Right atrium auricular region (tissue), 2 donors: ENCODE results near the gene DAG1. TPM values are rescaled to one million over a fixed set of nuclear protein-coding genes. Genes with fewer than 3 reads are reported as not detected.

ENCODE experiments used
- DNase-seq: peaks from one replicate; pipeline ENCODE4 v3.0.0-alpha.2; 2019; ENCODE audit warnings: low spot score
- H3K27ac ChIP-seq, 2 donors: fragments of 200-600 bp; sonication (generic); 1 replicate in 1 of 2; 2 replicates in 1 of 2; pipeline ENCODE4 v1.5.1; 2016 to 2019
- H3K27me3 ChIP-seq, 2 donors: fragments of 200-600 bp; sonication (generic); one replicate each; pipeline versions ENCODE4 v1.5.1 to v1.6.0; 2017 to 2019
- H3K36me3 ChIP-seq: fragments of 200-600 bp; sonication (generic); one replicate; pipeline ENCODE4 v1.5.1; 2016
- H3K4me1 ChIP-seq, 2 donors: fragments of 200-600 bp; sonication (generic); one replicate each; pipeline versions ENCODE4 v1.5.1 to v1.6.0; 2017 to 2019
- H3K4me3 ChIP-seq, 2 donors: fragments of 200-600 bp; sonication (generic); 1 replicate in 1 of 2; 2 replicates in 1 of 2; pipeline ENCODE4 v1.5.1; 2017 to 2019; ENCODE audit warnings: mild to moderate bottlenecking in 1 of 2, moderate library complexity in 1 of 2
- H3K9me3 ChIP-seq, 2 donors: fragments of 200-600 bp; sonication (generic); one replicate each; pipeline ENCODE4 v1.5.1; 2019
- total RNA-seq, 2 donors: library from RNA; depleted of rRNA; stranded (reverse); fragments of >200 nt; gene quantifications; one replicate each; pipeline ENCODE4 v1.1.0, GENCODE V29; 2016
- TF ChIP-seq, protein P1 (sequence below), 2 donors: fragments of 200-600 bp; sonication (generic); IDR thresholded peaks; one replicate each; pipeline ENCODE4 v1.5.1; 2019; ENCODE audit warnings: antibody characterized with exemption in 2 of 2

DAG1 gene
- total RNA-seq, 2 donors from 2014 or later, result 115 to 174 TPM

DNA sequence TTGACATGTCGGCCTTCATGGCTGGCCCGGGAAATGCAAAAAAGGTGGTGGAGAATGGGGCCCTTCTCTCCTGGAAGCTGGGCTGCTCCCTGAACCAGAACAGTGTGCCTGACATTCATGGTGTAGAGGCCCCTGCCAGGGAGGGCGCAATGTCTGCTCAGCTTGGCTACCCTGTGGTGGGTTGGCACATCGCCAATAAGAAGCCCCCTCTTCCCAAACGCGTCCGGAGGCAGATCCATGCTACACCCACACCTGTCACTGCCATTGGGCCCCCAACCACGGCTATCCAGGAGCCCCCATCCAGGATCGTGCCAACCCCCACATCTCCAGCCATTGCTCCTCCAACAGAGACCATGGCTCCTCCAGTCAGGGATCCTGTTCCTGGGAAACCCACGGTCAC, 61.2 kb downstream of the DAG1 start:
- no peak overlapping the region for H3K4me3 ChIP-seq
- H3K4me1 ChIP-seq, result peaks cover 0 to 16% of the 10 kb centered on the region in 2 donors
- DNase-seq, result no peak
- no peak overlapping the region for H3K27ac ChIP-seq
- H3K9me3 ChIP-seq, result no peaks in the 10 kb centered on the region
- peaks cover 45% of the 10 kb centered on the region for H3K36me3 ChIP-seq
- TF ChIP-seq, protein P1, sequence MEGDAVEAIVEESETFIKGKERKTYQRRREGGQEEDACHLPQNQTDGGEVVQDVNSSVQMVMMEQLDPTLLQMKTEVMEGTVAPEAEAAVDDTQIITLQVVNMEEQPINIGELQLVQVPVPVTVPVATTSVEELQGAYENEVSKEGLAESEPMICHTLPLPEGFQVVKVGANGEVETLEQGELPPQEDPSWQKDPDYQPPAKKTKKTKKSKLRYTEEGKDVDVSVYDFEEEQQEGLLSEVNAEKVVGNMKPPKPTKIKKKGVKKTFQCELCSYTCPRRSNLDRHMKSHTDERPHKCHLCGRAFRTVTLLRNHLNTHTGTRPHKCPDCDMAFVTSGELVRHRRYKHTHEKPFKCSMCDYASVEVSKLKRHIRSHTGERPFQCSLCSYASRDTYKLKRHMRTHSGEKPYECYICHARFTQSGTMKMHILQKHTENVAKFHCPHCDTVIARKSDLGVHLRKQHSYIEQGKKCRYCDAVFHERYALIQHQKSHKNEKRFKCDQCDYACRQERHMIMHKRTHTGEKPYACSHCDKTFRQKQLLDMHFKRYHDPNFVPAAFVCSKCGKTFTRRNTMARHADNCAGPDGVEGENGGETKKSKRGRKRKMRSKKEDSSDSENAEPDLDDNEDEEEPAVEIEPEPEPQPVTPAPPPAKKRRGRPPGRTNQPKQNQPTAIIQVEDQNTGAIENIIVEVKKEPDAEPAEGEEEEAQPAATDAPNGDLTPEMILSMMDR (IDR thresholded peaks at IDR 0.05), result no peak
- H3K27me3 ChIP-seq, result no peaks in the 10 kb centered on the region

DNA sequence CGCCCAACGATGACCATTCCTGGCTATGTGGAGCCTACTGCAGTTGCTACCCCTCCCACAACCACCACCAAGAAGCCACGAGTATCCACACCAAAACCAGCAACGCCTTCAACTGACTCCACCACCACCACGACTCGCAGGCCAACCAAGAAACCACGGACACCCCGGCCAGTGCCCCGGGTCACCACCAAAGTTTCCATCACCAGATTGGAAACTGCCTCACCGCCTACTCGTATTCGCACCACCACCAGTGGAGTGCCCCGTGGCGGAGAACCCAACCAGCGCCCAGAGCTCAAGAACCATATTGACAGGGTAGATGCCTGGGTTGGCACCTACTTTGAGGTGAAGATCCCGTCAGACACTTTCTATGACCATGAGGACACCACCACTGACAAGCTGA, 61.6 kb downstream of the DAG1 start:
- Histone ChIP-seq H3K4me3 (no peak overlapping the region), H3K27me3 (no peaks in the 10 kb centered on the region), H3K27ac (no peak overlapping the region), H3K4me1 (peaks cover 0 to 21% of the 10 kb centered on the region in 2 donors), H3K9me3 (no peaks in the 10 kb centered on the region), H3K36me3 (peaks cover 45% of the 10 kb centered on the region)
- no peak for DNase-seq
- TF ChIP-seq, protein P1 (IDR thresholded peaks at IDR 0.05), result no peak

DNA sequence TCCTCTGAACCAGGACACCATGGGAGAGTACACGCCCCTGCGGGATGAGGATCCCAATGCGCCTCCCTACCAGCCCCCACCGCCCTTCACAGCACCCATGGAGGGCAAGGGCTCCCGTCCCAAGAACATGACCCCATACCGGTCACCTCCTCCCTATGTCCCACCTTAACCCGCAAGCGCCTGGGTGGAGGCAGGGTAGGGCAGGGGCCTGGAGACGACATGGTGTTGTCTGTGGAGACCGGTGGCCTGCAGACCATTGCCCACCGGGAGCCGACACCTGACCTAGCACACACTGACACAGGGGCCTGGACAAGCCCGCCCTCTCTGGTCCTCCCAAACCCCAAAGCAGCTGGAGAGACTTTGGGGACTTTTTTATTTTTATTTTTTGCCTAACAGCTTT, 63.0 kb downstream of the DAG1 start:
- peaks cover 45% of the 10 kb centered on the region for H3K36me3 ChIP-seq
- peaks cover 0 to 22% of the 10 kb centered on the region in 2 donors for H3K4me1 ChIP-seq
- no peaks in the 10 kb centered on the region for H3K27me3 ChIP-seq
- no peak overlapping the region for H3K27ac ChIP-seq
- no peak for DNase-seq
- no peak overlapping the region for H3K4me3 ChIP-seq
- H3K9me3 ChIP-seq, result no peaks in the 10 kb centered on the region
- TF ChIP-seq, protein P1 (IDR thresholded peaks at IDR 0.05), result no peak

DNA sequence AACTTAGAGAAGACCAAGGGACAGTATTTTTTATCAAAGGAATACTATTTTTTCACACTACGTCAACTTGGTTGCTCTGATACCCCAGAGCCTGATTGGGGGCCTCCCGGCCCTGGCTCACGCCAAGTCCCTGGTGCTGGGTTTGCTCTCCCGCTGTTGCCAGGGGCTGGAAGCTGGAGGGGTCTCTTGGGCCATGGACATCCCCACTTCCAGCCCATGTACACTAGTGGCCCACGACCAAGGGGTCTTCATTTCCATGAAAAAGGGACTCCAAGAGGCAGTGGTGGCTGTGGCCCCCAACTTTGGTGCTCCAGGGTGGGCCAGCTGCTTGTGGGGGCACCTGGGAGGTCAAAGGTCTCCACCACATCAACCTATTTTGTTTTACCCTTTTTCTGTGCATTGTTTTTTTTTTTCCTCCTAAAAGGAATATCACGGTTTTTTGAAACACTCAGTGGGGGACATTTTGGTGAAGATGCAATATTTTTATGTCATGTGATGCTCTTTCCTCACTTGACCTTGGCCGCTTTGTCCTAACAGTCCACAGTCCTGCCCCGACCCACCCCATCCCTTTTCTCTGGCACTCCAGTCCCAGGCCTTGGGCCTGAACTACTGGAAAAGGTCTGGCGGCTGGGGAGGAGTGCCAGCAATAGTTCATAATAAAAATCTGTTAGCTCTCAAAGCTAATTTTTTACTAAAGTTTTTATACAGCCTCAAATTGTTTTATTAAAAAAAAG, 63.9 kb downstream of the DAG1 start:
- peaks cover 45% of the 10 kb centered on the region for H3K36me3 ChIP-seq
- no peaks in the 10 kb centered on the region for H3K27me3 ChIP-seq
- peaks cover 0 to 22% of the 10 kb centered on the region in 2 donors for H3K4me1 ChIP-seq
- no peaks in the 10 kb centered on the region for H3K9me3 ChIP-seq
- H3K27ac ChIP-seq, result no peak overlapping the region
- no peak overlapping the region for H3K4me3 ChIP-seq
- TF ChIP-seq, protein P1 (IDR thresholded peaks at IDR 0.05), result no peak
- DNase-seq, result no peak

DNA sequence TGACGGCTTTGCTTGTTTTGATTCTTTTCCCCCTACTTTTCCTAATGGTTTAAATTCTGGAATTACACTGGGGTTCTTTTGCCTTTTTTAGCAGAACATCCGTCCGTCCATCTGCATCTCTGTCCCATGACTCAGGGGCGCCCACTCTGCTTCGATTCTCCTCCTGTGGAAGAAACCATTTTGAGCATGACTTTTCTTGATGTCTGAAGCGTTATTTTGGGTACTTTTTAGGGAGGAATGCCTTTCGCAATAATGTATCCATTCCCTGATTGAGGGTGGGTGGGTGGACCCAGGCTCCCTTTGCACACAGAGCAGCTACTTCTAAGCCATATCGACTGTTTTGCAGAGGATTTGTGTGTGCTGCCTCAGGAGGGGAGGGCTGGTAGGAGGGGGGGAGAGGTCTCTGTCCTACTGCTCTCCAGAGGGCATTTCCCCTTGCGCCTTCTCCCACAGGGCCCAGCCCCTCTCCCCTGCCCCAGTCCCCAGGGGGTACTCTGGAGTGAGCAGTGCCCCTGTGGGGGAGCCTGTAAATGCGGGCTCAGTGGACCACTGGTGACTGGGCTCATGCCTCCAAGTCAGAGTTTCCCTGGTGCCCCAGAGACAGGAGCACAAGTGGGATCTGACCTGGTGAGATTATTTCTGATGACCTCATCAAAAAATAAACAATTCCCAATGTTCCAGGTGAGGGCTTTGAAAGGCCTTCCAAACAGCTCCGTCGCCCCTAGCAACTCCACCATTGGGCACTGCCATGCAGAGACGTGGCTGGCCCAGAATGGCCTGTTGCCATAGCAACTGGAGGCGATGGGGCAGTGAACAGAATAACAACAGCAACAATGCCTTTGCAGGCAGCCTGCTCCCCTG, 64.7 kb downstream of the DAG1 start:
- Histone ChIP-seq H3K36me3 (peaks cover 45% of the 10 kb centered on the region), H3K4me3 (no peak overlapping the region), H3K4me1 (peaks cover 0 to 21% of the 10 kb centered on the region in 2 donors), H3K27me3 (no peaks in the 10 kb centered on the region), H3K27ac (no peak overlapping the region), H3K9me3 (no peaks in the 10 kb centered on the region)
- no peak for DNase-seq
- TF ChIP-seq, protein P1 (IDR thresholded peaks at IDR 0.05), result no peak
